ENCODE data around the gene SYNE3.

GRCh38 chr14:95488376-95489213 is 27.9 kb downstream of the SYNE3 start:
- TF ChIP-seq CTCF (IDR thresholded peaks at IDR 0.05 in 8 of 11, conservative IDR thresholded peaks at IDR 0.05 in 3 of 11) (no peak), POLR2AphosphoS5 (IDR thresholded peaks at IDR 0.05) (no peak)

Data from spleen (tissue), 7 donors.